IMR-90 (cell line): ENCODE data around the gene STEAP4. TPM values are rescaled to one million over a fixed set of nuclear protein-coding genes. Genes with fewer than 3 reads are reported as not detected.

ENCODE experiments used
- ATAC-seq: fragments of 200-7000 bp; cut with Tn5 transposase; 2 replicates; pipeline ENCODE4 v1.9.1; 2020; ENCODE audit warnings: low read depth, mild to moderate bottlenecking, moderate library complexity
- BruUV-seq: library from RNA; stranded (reverse); fragments of 400-500 nt; replicated peaks from 2 replicates; lab custom pipeline; 2021; lab: Mats Ljungman, UMichigan
- CTCF ChIA-PET: fragments of 300-600 bp; formaldehyde crosslinking; extraction: SDS; loops from one replicate; lab custom pipeline; 2021; ENCODE audit warnings: antibody characterized with exemption; lab: Yijun Ruan, JAX
- POLR2A ChIA-PET: fragments of 300-600 bp; sonication (Branson Sonifier 250); formaldehyde crosslinking; loops from one replicate; lab custom pipeline; 2022; ENCODE audit warnings: antibody characterized with exemption; ENCODE audit not compliant: unreplicated experiment; lab: Charles Lee
- DNase-seq: peaks from one replicate; pipeline ENCODE4 v3.0.0; 2013
- H2AFZ ChIP-seq: replicated peaks from 2 replicates; pipeline ENCODE3; 2013; ENCODE audit warnings: low read length, mild to moderate bottlenecking; ENCODE audit not compliant: poor library complexity
- H2AK5ac ChIP-seq: 2 replicates; pipeline ENCODE4 v1.6.1; 2013; ENCODE audit warnings: low read depth, low read length, inconsistent platforms
- H2AK9ac ChIP-seq: replicated peaks from 2 replicates; pipeline ENCODE3; 2013; ENCODE audit warnings: mild to moderate bottlenecking, low read depth, low read length, moderate library complexity; ENCODE audit not compliant: poor library complexity
- H2BK120ac ChIP-seq: 2 replicates; pipeline ENCODE4 v1.6.1; 2013; ENCODE audit warnings: low read depth, low read length, inconsistent platforms
- H2BK15ac ChIP-seq: 3 replicates; pipeline ENCODE4 v1.6.1; 2013; ENCODE audit warnings: low read depth, low read length, inconsistent platforms
- H2BK20ac ChIP-seq: 2 replicates; pipeline ENCODE4 v1.6.1; 2013; ENCODE audit warnings: low read depth, mild to moderate bottlenecking, inconsistent platforms, low read length, moderate library complexity
- H2BK5ac ChIP-seq: 2 replicates; pipeline ENCODE4 v1.6.1; 2013; ENCODE audit warnings: mild to moderate bottlenecking, low read depth, low read length, inconsistent platforms; ENCODE audit not compliant: poor library complexity, severe bottlenecking
- H3K14ac ChIP-seq: replicated peaks from 2 replicates; pipeline ENCODE4 v1.6.1; 2013; ENCODE audit warnings: low read depth, low read length, inconsistent platforms
- H3K18ac ChIP-seq: 2 replicates; pipeline ENCODE4 v1.6.1; 2013; ENCODE audit warnings: low read depth, low read length, control low read depth
- H3K23ac ChIP-seq: 2 replicates; pipeline ENCODE4 v1.6.1; 2013; ENCODE audit warnings: low read depth, low read length, inconsistent platforms
- H3K27ac ChIP-seq: 2 replicates; pipeline ENCODE4 v1.5.1; 2013; ENCODE audit warnings: mild to moderate bottlenecking, control low read depth, low read length; ENCODE audit not compliant: insufficient read depth
- H3K27me3 ChIP-seq: 2 replicates; pipeline ENCODE4 v1.6.1; 2013; ENCODE audit warnings: low read length; ENCODE audit not compliant: control insufficient read depth, insufficient read depth
- H3K36me3 ChIP-seq: 2 replicates; pipeline ENCODE4 v1.6.1; 2013; ENCODE audit warnings: low read length, mixed read lengths; ENCODE audit not compliant: control insufficient read depth, insufficient read depth
- H3K4ac ChIP-seq: 2 replicates; pipeline ENCODE4 v1.6.1; 2013; ENCODE audit warnings: low read depth, low read length, inconsistent platforms
- H3K4me1 ChIP-seq: 2 replicates; pipeline ENCODE4 v1.6.1; 2013; ENCODE audit warnings: low read length, mixed read lengths; ENCODE audit not compliant: control insufficient read depth, insufficient read depth
- H3K4me2 ChIP-seq: 2 replicates; pipeline ENCODE4 v1.6.1; 2013; ENCODE audit warnings: low read depth, mild to moderate bottlenecking, control low read depth, low read length, moderate library complexity
- H3K4me3 ChIP-seq: 2 replicates; pipeline ENCODE4 v1.5.1; 2013; ENCODE audit warnings: low read depth, mild to moderate bottlenecking, control low read depth, low read length, moderate library complexity; ENCODE audit not compliant: insufficient read depth
- H3K56ac ChIP-seq: 2 replicates; pipeline ENCODE4 v1.6.1; 2013; ENCODE audit warnings: low read length, inconsistent platforms; ENCODE audit not compliant: insufficient read depth; ENCODE audit errors: extremely low read depth
- H3K79me1 ChIP-seq, 2 experiments: 2 replicates each; pipeline ENCODE4 v1.6.1; 2013; ENCODE audit warnings: low read length in 2 of 2, inconsistent platforms in 1 of 2, low read depth in 1 of 2
- H3K9ac ChIP-seq: 2 replicates; pipeline ENCODE4 v1.6.1; 2013; ENCODE audit warnings: low read depth, low read length, control low read depth
- H3K9me1 ChIP-seq: 2 replicates; pipeline ENCODE4 v1.6.1; 2013; ENCODE audit warnings: low read length, inconsistent platforms; ENCODE audit not compliant: insufficient read depth
- H3K9me3 ChIP-seq: 2 replicates; pipeline ENCODE4 v1.6.1; 2013; ENCODE audit warnings: low read length; ENCODE audit not compliant: control insufficient read depth, insufficient read depth
- H4K20me1 ChIP-seq: 2 replicates; pipeline ENCODE4 v1.6.1; 2013; ENCODE audit warnings: low read length, inconsistent platforms; ENCODE audit not compliant: insufficient read depth
- H4K5ac ChIP-seq: 2 replicates; pipeline ENCODE4 v1.6.1; 2013; ENCODE audit warnings: mild to moderate bottlenecking, low read depth, low read length, control low read depth
- H4K8ac ChIP-seq, 2 experiments: 2 replicates each; pipeline ENCODE4 v1.6.1; 2013; ENCODE audit warnings: low read depth in 2 of 2, low read length in 2 of 2, control low read depth in 1 of 2, inconsistent platforms in 1 of 2
- H4K91ac ChIP-seq: 2 replicates; pipeline ENCODE4 v1.6.1; 2013; ENCODE audit warnings: low read depth, low read length, inconsistent platforms; ENCODE audit not compliant: insufficient read depth
- BHLHE40 ChIP-seq: fragments of 150-350 bp; IDR thresholded peaks from 2 replicates; pipeline ENCODE4 v1.6.1; 2016; ENCODE audit warnings: mild to moderate bottlenecking, low read depth, low read length
- CEBPB ChIP-seq: IDR thresholded peaks from 2 replicates; pipeline ENCODE4 v1.6.1; 2012; ENCODE audit warnings: low read depth, low read length, improper control_type of control experiment
- CHD1 ChIP-seq: IDR thresholded peaks from 2 replicates; pipeline ENCODE4 v1.6.1; 2012; ENCODE audit warnings: low read depth, low read length, improper control_type of control experiment
- CTCF ChIP-seq: conservative IDR thresholded peaks from 2 replicates; pipeline ENCODE4 v1.5.1; 2012; ENCODE audit warnings: mild to moderate bottlenecking, low read depth, low read length, improper control_type of control experiment
- ELK1 ChIP-seq: fragments of 150-350 bp; IDR thresholded peaks from 2 replicates; pipeline ENCODE4 v1.6.1; 2016; ENCODE audit warnings: low read depth, mild to moderate bottlenecking, low read length, moderate library complexity, borderline replicate concordance
- FOS ChIP-seq: fragments of 150-350 bp; IDR thresholded peaks from 2 replicates; pipeline ENCODE4 v1.6.1; 2016; ENCODE audit warnings: low read depth, low read length
- MAFK ChIP-seq: IDR thresholded peaks from 2 replicates; pipeline ENCODE4 v1.6.1; 2012; ENCODE audit warnings: low read depth, low read length, improper control_type of control experiment
- MAZ ChIP-seq: IDR thresholded peaks from 2 replicates; pipeline ENCODE4 v1.6.1; 2012; ENCODE audit warnings: low read depth, mild to moderate bottlenecking, low read length, improper control_type of control experiment, moderate library complexity, borderline replicate concordance
- MXI1 ChIP-seq: IDR thresholded peaks from 2 replicates; pipeline ENCODE4 v1.6.1; 2012; ENCODE audit warnings: low read depth, mild to moderate bottlenecking, low read length, moderate library complexity, borderline replicate concordance
- NFE2L2 ChIP-seq: fragments of 150-350 bp; IDR thresholded peaks from 2 replicates; pipeline ENCODE4 v1.6.1; 2016; ENCODE audit warnings: low read depth, mild to moderate bottlenecking, low read length
- POLR2A ChIP-seq: IDR thresholded peaks from 2 replicates; pipeline ENCODE4 v1.6.1; 2012; ENCODE audit warnings: mild to moderate bottlenecking, low read depth, low read length
- RAD21 ChIP-seq: IDR thresholded peaks from 2 replicates; pipeline ENCODE4 v1.6.1; 2012; ENCODE audit warnings: low read length, improper control_type of control experiment
- RCOR1 ChIP-seq: IDR thresholded peaks from 2 replicates; pipeline ENCODE4 v1.6.1; 2012; ENCODE audit warnings: mild to moderate bottlenecking, low read length, improper control_type of control experiment; ENCODE audit not compliant: insufficient replicate concordance
- RFX5 ChIP-seq: IDR thresholded peaks from 2 replicates; pipeline ENCODE4 v1.8.0; 2012; ENCODE audit warnings: low read depth, mild to moderate bottlenecking, low read length, moderate library complexity
- SMC3 ChIP-seq: fragments of 150-350 bp; IDR thresholded peaks from 2 replicates; pipeline ENCODE4 v1.6.1; 2016; ENCODE audit warnings: low read depth, mild to moderate bottlenecking, antibody characterized with exemption, low read length, moderate library complexity
- USF2 ChIP-seq: fragments of 150-350 bp; IDR thresholded peaks from 2 replicates; pipeline ENCODE4 v1.6.1; 2017; ENCODE audit warnings: mild to moderate bottlenecking, antibody characterized with exemption, low read length, low read depth
- WGBS, 2 experiments: methylation state at CpG; one replicate each; pipeline versions ENCODE4 v1.1.5 to v1.1.7; 2013; ENCODE audit warnings: missing lambda C conversion rate in 2 of 2; ENCODE audit not compliant: insufficient read length in 1 of 2; ENCODE audit errors: extremely low coverage in 2 of 2; 5-methylcytosine and 5-hydroxymethylcytosine counted together
- dilution Hi-C: fragments of 300-500 bp; cut with HindIII; formaldehyde crosslinking; loops from one replicate; pipeline ENCODE4 v1.14.3; 2018; ENCODE audit warnings: low sequenced_read_pairs; ENCODE audit not compliant: unreplicated experiment
- in situ Hi-C: fragments of 300-500 bp; cut with MboI; formaldehyde crosslinking; loops from 3 replicates; pipeline ENCODE4 v1.14.3; 2019; ENCODE audit warnings: low sequenced_read_pairs, inconsistent platforms, mixed read lengths
- intact Hi-C: fragments of 100-400 bp; cut with micrococcal nuclease; formaldehyde crosslinking; loops from 2 replicates; pipeline ENCODE4 v1.10.0; 2022
- polyA plus RNA-seq, 3 experiments: library from polyadenylated mRNA; depleted of rRNA; stranded (reverse); fragments of >200 nt; gene quantifications; 2 replicates each; pipeline ENCODE4 v1.2.3, GENCODE V29; 2012; ENCODE audit warnings: low replicate concordance in 1 of 3
- total RNA-seq: library from RNA; depleted of rRNA; stranded (reverse); fragments of >200 nt; gene quantifications from 2 replicates; pipeline ENCODE4 v1.2.3, GENCODE V29; 2012

The STEAP4 gene
- total and polyA plus RNA-seq, 2 of the 4 experiments (the other 2 are of a cell fraction): not detected

- no peak overlapping the region for H3K18ac ChIP-seq
- ChIA-PET CTCF (no interaction called here), POLR2A (no interaction called here)
- no peak overlapping the region for H2AFZ ChIP-seq
- BruUV-seq: no TSS peak
- no peak overlapping the region for H3K4me2 ChIP-seq
- no peaks in the 10 kb centered on the region for H3K9me3 ChIP-seq
- intact Hi-C loops: no loop called here
- in situ Hi-C loops: no loop called here
- no peaks in the 10 kb centered on the region for H3K4me1 ChIP-seq
- WGBS, 2 experiments: no CpG with 5 or more reads among the region's 2 CpGs
- no peak overlapping the region for H2BK15ac ChIP-seq
- DNase-seq (no peak), ATAC-seq (no peak)
- no peaks in the 10 kb centered on the region for H3K27me3 ChIP-seq
- no peak overlapping the region for H3K27ac ChIP-seq
- no peak overlapping the region for H2AK9ac ChIP-seq
- H3K9me1 ChIP-seq: no peaks in the 10 kb centered on the region
- H2BK5ac ChIP-seq: no peak overlapping the region
- H2AK5ac ChIP-seq: no peak overlapping the region
- no peak overlapping the region for H4K5ac ChIP-seq
- H3K56ac ChIP-seq: no peak overlapping the region
- no peak overlapping the region for H2BK20ac ChIP-seq
- H3K9ac ChIP-seq: no peak overlapping the region
- H3K4me3 ChIP-seq: no peak overlapping the region
- H3K14ac ChIP-seq: no peak overlapping the region
- H3K79me1 ChIP-seq: no peaks in the 10 kb centered on the region
- H2BK120ac ChIP-seq: no peak overlapping the region
- dilution Hi-C loops: no loop called here
- no peak overlapping the region for H3K23ac ChIP-seq
- H4K8ac ChIP-seq: no peak overlapping the region
- H4K20me1 ChIP-seq: no peaks in the 10 kb centered on the region
- no peaks in the 10 kb centered on the region for H3K36me3 ChIP-seq
- no peak for TF ChIP-seq USF2
- no peak for TF ChIP-seq FOS
- TF ChIP-seq RFX5: no peak
- no peak for TF ChIP-seq CHD1
- no peak for TF ChIP-seq MAFK
- TF ChIP-seq NFE2L2: no peak
- no peak for TF ChIP-seq RAD21
- no peak for TF ChIP-seq POLR2A
- no peak for TF ChIP-seq RCOR1
- no peak for TF ChIP-seq BHLHE40
- no peak for TF ChIP-seq MXI1
- no peak for TF ChIP-seq CEBPB
- no peak for TF ChIP-seq CTCF
- TF ChIP-seq ELK1: no peak
- no peak for TF ChIP-seq MAZ
- TF ChIP-seq SMC3: no peak
- H4K91ac ChIP-seq: no peak overlapping the region
- H3K4ac ChIP-seq: no peak overlapping the region
Observed at GRCh38 chr7:88281749-88282148, 24.9 kb downstream of the STEAP4 start.
